MM.1S (cell line): ENCODE measurements around the gene USF2.

Experiments
- DNase-seq: peaks from one replicate; pipeline ENCODE4 v3.0.0-alpha.2; 2015
- H2AFZ ChIP-seq: fragments of 300-600 bp; sonication (generic); 2 replicates; pipeline ENCODE4 v1.6.0; 2016; ENCODE audit warnings: antibody characterized with exemption, low read length
- H3F3A ChIP-seq: fragments of 300-600 bp; sonication (generic); 2 replicates; pipeline ENCODE4 v1.6.1; 2016; ENCODE audit warnings: mild to moderate bottlenecking, antibody characterized with exemption, low read length, moderate library complexity, mixed read lengths; ENCODE audit not compliant: insufficient read depth
- H3K27ac ChIP-seq: fragments of 300-600 bp; sonication (generic); 2 replicates; pipeline ENCODE4 v1.5.1; 2016; ENCODE audit warnings: mild to moderate bottlenecking, low read length
- H3K27me3 ChIP-seq: fragments of 300-600 bp; sonication (generic); replicated peaks from 2 replicates; pipeline ENCODE4 v1.6.0; 2016; ENCODE audit warnings: low read length; ENCODE audit not compliant: insufficient read depth
- H3K36me3 ChIP-seq: fragments of 300-600 bp; sonication (generic); replicated peaks from 2 replicates; pipeline ENCODE4 v1.6.1; 2016; ENCODE audit warnings: mild to moderate bottlenecking, low read length, mixed read lengths; ENCODE audit not compliant: insufficient read depth
- H3K4me1 ChIP-seq: fragments of 300-600 bp; sonication (generic); 2 replicates; pipeline ENCODE4 v1.6.1; 2016; ENCODE audit warnings: low read length, mixed read lengths
- H3K4me2 ChIP-seq: fragments of 300-600 bp; sonication (generic); 2 replicates; pipeline ENCODE4 v1.6.0; 2016; ENCODE audit warnings: low read depth, low read length
- H3K4me3 ChIP-seq: fragments of 300-600 bp; sonication (generic); 2 replicates; pipeline ENCODE4 v1.5.1; 2016; ENCODE audit warnings: low read length, mixed read lengths
- H3K79me2 ChIP-seq: fragments of 300-600 bp; sonication (generic); 2 replicates; pipeline ENCODE4 v1.6.1; 2016; ENCODE audit warnings: mixed run types, low read length, mixed read lengths
- H3K9ac ChIP-seq: fragments of 300-600 bp; sonication (generic); 2 replicates; pipeline ENCODE4 v1.6.1; 2016; ENCODE audit warnings: low read length, mixed read lengths
- H3K9me2 ChIP-seq: fragments of 300-600 bp; sonication (generic); replicated peaks from 2 replicates; pipeline ENCODE4 v1.6.1; 2016; ENCODE audit warnings: mild to moderate bottlenecking, low read length, mixed read lengths; ENCODE audit not compliant: insufficient read depth
- H3K9me3 ChIP-seq: fragments of 300-600 bp; sonication (generic); replicated peaks from 2 replicates; pipeline ENCODE4 v1.6.1; 2016; ENCODE audit warnings: mild to moderate bottlenecking, low read length, mixed read lengths; ENCODE audit not compliant: insufficient read depth
- H4K20me1 ChIP-seq: fragments of 300-600 bp; sonication (generic); 2 replicates; pipeline ENCODE4 v1.6.1; 2016; ENCODE audit warnings: mild to moderate bottlenecking, low read length, moderate library complexity, mixed read lengths; ENCODE audit not compliant: insufficient read depth
- EZH2 ChIP-seq: fragments of 300-600 bp; sonication (generic); optimal IDR thresholded peaks from 2 replicates; pipeline ENCODE3; 2017; ENCODE audit warnings: low read depth, mild to moderate bottlenecking, antibody characterized with exemption, low read length, mixed read lengths
- EZH2phosphoT487 ChIP-seq: fragments of 300-600 bp; sonication (generic); IDR thresholded peaks from 2 replicates; pipeline ENCODE4 v1.6.1; 2018; ENCODE audit warnings: antibody characterized with exemption, low read length
- TF ChIP-seq, protein P1 (sequence below): fragments of 300-600 bp; sonication (generic); IDR thresholded peaks from 2 replicates; pipeline ENCODE4 v1.5.1; 2016; ENCODE audit warnings: antibody characterized with exemption, low read length, mixed read lengths

The USF2 gene

DNA sequence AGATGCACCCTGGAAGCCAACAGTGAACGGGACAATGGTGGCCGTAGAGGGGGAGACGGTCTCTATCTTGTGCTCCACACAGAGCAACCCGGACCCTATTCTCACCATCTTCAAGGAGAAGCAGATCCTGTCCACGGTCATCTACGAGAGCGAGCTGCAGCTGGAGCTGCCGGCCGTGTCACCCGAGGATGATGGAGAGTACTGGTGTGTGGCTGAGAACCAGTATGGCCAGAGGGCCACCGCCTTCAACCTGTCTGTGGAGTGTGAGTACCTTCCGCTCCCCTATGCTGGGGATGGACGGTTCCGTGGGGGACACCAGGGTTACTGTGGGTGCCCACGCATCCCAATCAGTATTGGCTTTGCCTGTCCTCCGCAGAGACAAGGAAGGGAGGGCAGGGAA lies 33.7 kb downstream of the USF2 start:
- DNase-seq = no peak
- H3K9me3 ChIP-seq = no peaks in the 10 kb centered on the region
- H3K4me3 ChIP-seq = no peak overlapping the region
- H3K27ac ChIP-seq = no peak overlapping the region
- no peaks in the 10 kb centered on the region for H3K79me2 ChIP-seq
- no peak overlapping the region for H2AFZ ChIP-seq
- TF ChIP-seq, protein P1, sequence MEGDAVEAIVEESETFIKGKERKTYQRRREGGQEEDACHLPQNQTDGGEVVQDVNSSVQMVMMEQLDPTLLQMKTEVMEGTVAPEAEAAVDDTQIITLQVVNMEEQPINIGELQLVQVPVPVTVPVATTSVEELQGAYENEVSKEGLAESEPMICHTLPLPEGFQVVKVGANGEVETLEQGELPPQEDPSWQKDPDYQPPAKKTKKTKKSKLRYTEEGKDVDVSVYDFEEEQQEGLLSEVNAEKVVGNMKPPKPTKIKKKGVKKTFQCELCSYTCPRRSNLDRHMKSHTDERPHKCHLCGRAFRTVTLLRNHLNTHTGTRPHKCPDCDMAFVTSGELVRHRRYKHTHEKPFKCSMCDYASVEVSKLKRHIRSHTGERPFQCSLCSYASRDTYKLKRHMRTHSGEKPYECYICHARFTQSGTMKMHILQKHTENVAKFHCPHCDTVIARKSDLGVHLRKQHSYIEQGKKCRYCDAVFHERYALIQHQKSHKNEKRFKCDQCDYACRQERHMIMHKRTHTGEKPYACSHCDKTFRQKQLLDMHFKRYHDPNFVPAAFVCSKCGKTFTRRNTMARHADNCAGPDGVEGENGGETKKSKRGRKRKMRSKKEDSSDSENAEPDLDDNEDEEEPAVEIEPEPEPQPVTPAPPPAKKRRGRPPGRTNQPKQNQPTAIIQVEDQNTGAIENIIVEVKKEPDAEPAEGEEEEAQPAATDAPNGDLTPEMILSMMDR = no peak
- no peak for TF ChIP-seq EZH2
- TF ChIP-seq EZH2phosphoT487 = no peak
- no peaks in the 10 kb centered on the region for H4K20me1 ChIP-seq
- H3K27me3 ChIP-seq = peaks cover 33% of the 10 kb centered on the region
- H3K36me3 ChIP-seq = no peaks in the 10 kb centered on the region
- 0 out of 2 replicates have a peak, but pooled peaks cover under 1% of the 10 kb centered on the region for H3K4me1 ChIP-seq
- no peaks in the 10 kb centered on the region for H3F3A ChIP-seq
- no peaks in the 10 kb centered on the region for H3K9me2 ChIP-seq
- H3K4me2 ChIP-seq = no peak overlapping the region
- H3K9ac ChIP-seq = no peak overlapping the region

DNA sequence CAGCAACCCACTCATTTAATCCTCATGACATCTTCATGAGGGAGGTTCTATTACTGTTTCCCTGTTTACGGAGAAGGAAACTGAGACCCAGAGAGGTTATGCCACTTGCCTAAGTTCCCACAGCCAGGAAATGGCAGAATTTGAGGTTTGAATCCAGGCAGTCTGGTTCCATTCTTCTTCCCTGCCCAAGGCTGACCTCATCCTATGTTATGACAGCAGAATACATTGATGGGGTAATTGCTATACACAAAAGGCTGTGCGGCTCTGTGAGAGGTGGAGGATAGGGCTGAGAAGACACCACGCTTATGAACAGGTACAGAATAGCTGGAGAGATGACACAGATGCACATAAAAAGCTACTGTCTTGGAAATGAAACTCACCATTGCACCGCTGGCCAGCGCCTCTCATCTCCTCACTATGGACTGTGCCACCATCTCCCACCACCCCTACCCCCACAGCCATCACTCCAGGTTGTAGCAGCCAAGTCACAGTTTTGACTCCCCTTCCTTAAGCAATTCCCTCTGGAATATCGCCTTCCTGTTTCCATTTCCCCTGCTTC lies 34.7 kb downstream of the USF2 start:
- Histone ChIP-seq H3K9ac (no peak overlapping the region), H3K4me2 (no peak overlapping the region), H3K27ac (no peak overlapping the region), H3K9me3 (no peaks in the 10 kb centered on the region), H3K9me2 (no peaks in the 10 kb centered on the region), H4K20me1 (no peaks in the 10 kb centered on the region), H3K4me1 (no peaks in the 10 kb centered on the region), H3K79me2 (no peaks in the 10 kb centered on the region), H3K4me3 (no peak overlapping the region), H3F3A (no peaks in the 10 kb centered on the region), H3K36me3 (no peaks in the 10 kb centered on the region), H3K27me3 (peaks cover 35% of the 10 kb centered on the region), H2AFZ (no peak overlapping the region)
- TF ChIP-seq, protein P1 = no peak
- TF ChIP-seq EZH2phosphoT487 (no peak), EZH2 (no peak)
- DNase-seq = no peak

DNA sequence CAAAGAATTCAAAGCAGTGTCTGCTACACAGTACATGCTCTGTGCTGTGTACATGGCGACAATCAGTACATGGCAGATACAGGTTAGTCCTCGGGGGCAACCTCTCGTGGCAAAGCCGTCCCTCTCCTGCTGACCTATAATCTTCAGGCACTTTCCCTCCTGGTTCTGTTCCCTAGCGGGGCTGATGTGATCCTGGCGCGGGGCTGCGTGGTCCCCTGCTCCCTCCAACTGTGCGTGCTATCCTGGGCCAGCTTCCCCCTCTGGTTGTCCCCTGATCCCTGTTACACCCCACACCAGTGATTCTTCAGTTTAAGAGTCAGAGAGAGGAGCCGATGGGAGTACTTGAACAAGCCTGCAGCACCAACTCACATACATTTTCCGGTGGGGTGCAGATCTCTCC lies 35.3 kb downstream of the USF2 start:
- no peak overlapping the region for H3K9ac ChIP-seq

More for the DNA sequence above, 35.3 kb downstream of the USF2 start:
- peaks cover 41% of the 10 kb centered on the region for H3K27me3 ChIP-seq
- no peak overlapping the region for H3K4me3 ChIP-seq
- TF ChIP-seq EZH2 (no peak), EZH2phosphoT487 (no peak)
- TF ChIP-seq, protein P1 = no peak
- no peak for DNase-seq
- no peaks in the 10 kb centered on the region for H3K4me1 ChIP-seq
- no peak overlapping the region for H2AFZ ChIP-seq
- no peaks in the 10 kb centered on the region for H3K9me2 ChIP-seq
- no peaks in the 10 kb centered on the region for H3K79me2 ChIP-seq
- H3K27ac ChIP-seq = no peak overlapping the region
- no peak overlapping the region for H3K4me2 ChIP-seq
- H3F3A ChIP-seq = no peaks in the 10 kb centered on the region
- no peaks in the 10 kb centered on the region for H3K36me3 ChIP-seq
- no peaks in the 10 kb centered on the region for H4K20me1 ChIP-seq
- H3K9me3 ChIP-seq = no peaks in the 10 kb centered on the region
